ENCODE results near the gene RPS27A.

The RPS27A gene

GRCh38 chr2:55213822-55214221 is 18.7 kb upstream of the RPS27A start:
- ATAC-seq, result no peak
- TF ChIP-seq BACH2 (CRISPR knock-in tag; IDR thresholded peaks at IDR 0.05; ENCODE audit: borderline replicate concordance) (no peak), ARNTL (CRISPR knock-in tag; IDR thresholded peaks at IDR 0.05; ENCODE audit: borderline replicate concordance, low read depth) (no peak), PPARA (CRISPR knock-in tag; IDR thresholded peaks at IDR 0.05; ENCODE audit: borderline replicate concordance) (no peak), ZNF70 (CRISPR knock-in tag; IDR thresholded peaks at IDR 0.05) (no peak), ZFP30 (CRISPR knock-in tag; IDR thresholded peaks at IDR 0.05) (no peak), RARB (CRISPR knock-in tag; IDR thresholded peaks at IDR 0.05) (no peak), POU6F1 (CRISPR knock-in tag; IDR thresholded peaks at IDR 0.05; ENCODE audit: borderline replicate concordance, low read depth) (no peak), SNAI2 (CRISPR knock-in tag; IDR thresholded peaks at IDR 0.05) (no peak), ZNF565 (CRISPR knock-in tag; conservative IDR thresholded peaks at IDR 0.05; ENCODE audit: low read depth) (no peak), OSR1 (CRISPR knock-in tag; IDR thresholded peaks at IDR 0.05) (no peak), TCF4 (CRISPR knock-in tag; IDR thresholded peaks at IDR 0.05; ENCODE audit: borderline replicate concordance) (no peak), ZC3H10 (CRISPR knock-in tag; IDR thresholded peaks at IDR 0.05) (no peak), CSRNP3 (CRISPR knock-in tag; IDR thresholded peaks at IDR 0.05) (no peak), ZFP3 (CRISPR knock-in tag; IDR thresholded peaks at IDR 0.05) (no peak), PATZ1 (CRISPR knock-in tag; IDR thresholded peaks at IDR 0.05; ENCODE audit: borderline replicate concordance) (no peak), CSDC2 (CRISPR knock-in tag; IDR thresholded peaks at IDR 0.05) (no peak)

- no peak for ATAC-seq
- TF ChIP-seq PPARA (CRISPR knock-in tag; IDR thresholded peaks at IDR 0.05; ENCODE audit: borderline replicate concordance) (no peak), ARNTL (CRISPR knock-in tag; IDR thresholded peaks at IDR 0.05; ENCODE audit: borderline replicate concordance, low read depth) (no peak), TCF4 (CRISPR knock-in tag; IDR thresholded peaks at IDR 0.05; ENCODE audit: borderline replicate concordance) (no peak), PATZ1 (CRISPR knock-in tag; IDR thresholded peaks at IDR 0.05; ENCODE audit: borderline replicate concordance) (no peak), ZFP3 (CRISPR knock-in tag; IDR thresholded peaks at IDR 0.05) (no peak), CSDC2 (CRISPR knock-in tag; IDR thresholded peaks at IDR 0.05) (no peak), POU6F1 (CRISPR knock-in tag; IDR thresholded peaks at IDR 0.05; ENCODE audit: borderline replicate concordance, low read depth) (no peak), ESRRG (CRISPR knock-in tag; IDR thresholded peaks at IDR 0.05) (no peak), ZFP30 (CRISPR knock-in tag; IDR thresholded peaks at IDR 0.05) (no peak), CREB5 (CRISPR knock-in tag; IDR thresholded peaks at IDR 0.05; ENCODE audit: low read depth) (no peak), ZNF565 (CRISPR knock-in tag; conservative IDR thresholded peaks at IDR 0.05; ENCODE audit: low read depth) (no peak), ISL1 (CRISPR knock-in tag; IDR thresholded peaks at IDR 0.05) (no peak), OSR1 (CRISPR knock-in tag; IDR thresholded peaks at IDR 0.05) (no peak), TSHZ2 (CRISPR knock-in tag; IDR thresholded peaks at IDR 0.05) (no peak), ZC3H10 (CRISPR knock-in tag; IDR thresholded peaks at IDR 0.05) (no peak), GLIS3 (CRISPR knock-in tag; IDR thresholded peaks at IDR 0.05) (no peak)
Measured at GRCh38 chr2:55223958-55224760, 8.3 kb upstream of the RPS27A start.
